HG03575 (cell line): Measurements from ENCODE around the gene ARHGAP12.
"Not testable (repeated sequence)": the region's sequence is repeated elsewhere in the genome, so short reads cannot be mapped to it uniquely, and the experiment has no call there.

ENCODE experiments used
- ATAC-seq: cut with Tn5 transposase; IDR thresholded peaks from one replicate; pipeline ENCODE4 v1.9.1; 2021; ENCODE audit not compliant: unreplicated experiment, insufficient number of reproducible peaks, low FRiP score; ENCODE audit errors: extremely low read depth

The ARHGAP12 gene

GRCh38 chr10:31799181-31799580, 129.4 kb downstream of the ARHGAP12 start:
- ATAC-seq, result no peak

DNA sequence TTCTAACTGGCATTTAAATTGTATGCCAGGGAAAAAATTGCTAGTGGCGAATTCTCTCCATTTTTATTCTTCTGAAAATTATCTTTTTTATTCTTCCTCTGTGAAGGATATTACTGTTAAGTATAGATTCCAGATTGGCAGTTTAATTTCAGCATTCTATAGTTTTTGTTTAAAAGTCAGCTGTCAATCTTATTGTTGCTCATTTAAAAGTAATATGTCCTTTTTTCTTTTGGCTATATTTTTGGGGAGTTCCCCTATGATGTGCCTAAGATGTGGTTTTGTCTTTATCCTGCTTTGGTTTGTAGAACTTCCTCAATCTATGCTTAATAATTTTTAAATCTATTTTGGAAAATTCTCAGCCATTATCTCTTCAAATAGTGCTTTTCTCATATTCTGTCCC, 135.9 kb downstream of the ARHGAP12 start:
- ATAC-seq, result no peak

- no peak for ATAC-seq
Measured at GRCh38 chr10:31789555-31789954, 139.1 kb downstream of the ARHGAP12 start.

DNA sequence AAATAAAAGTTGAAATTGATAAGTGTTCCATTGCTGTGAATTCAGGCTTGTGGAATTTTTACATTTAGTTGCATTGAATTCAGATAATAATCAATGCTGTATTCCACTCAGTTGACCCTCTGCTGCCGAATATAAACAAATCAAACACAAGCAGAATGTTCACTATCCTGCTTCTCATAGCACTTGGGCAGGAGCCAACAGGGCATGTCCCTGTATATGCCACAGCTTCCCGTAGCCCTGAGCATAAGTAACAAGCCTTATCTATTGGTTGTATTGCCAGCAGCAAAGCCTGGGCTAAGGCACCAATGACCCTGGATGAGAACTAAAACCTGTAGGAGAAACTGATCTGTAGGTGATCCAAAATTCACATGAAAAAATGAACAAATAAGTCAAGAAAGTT, 145.9 kb downstream of the ARHGAP12 start:
- ATAC-seq, result no peak

DNA sequence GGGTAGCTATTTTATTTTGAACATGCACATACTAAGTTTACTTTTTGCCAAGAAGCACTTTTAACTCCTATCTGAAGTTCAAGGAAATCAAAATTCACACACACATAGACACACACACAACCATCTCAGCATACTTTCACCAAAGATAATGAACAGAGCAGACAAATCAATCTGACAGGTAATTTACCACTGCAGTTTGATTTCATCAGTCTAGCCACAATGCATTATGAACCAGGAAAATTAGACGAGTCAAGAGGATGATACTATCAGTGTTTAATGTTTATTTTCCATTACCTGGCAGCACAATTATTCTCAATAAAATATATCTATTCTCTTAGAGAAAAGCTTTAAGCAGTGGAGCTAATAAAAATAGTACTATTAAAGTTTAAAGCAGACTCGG, 147.9 kb downstream of the ARHGAP12 start:
- no peak for ATAC-seq

GRCh38 chr10:31778627-31779026, 150.0 kb downstream of the ARHGAP12 start:
- ATAC-seq, result no peak

- ATAC-seq, result no peak
Measured at GRCh38 chr10:31776159-31776558, 152.5 kb downstream of the ARHGAP12 start.

- ATAC-seq, result no peak
Measured at GRCh38 chr10:31774928-31775650, 153.5 kb downstream of the ARHGAP12 start.

DNA sequence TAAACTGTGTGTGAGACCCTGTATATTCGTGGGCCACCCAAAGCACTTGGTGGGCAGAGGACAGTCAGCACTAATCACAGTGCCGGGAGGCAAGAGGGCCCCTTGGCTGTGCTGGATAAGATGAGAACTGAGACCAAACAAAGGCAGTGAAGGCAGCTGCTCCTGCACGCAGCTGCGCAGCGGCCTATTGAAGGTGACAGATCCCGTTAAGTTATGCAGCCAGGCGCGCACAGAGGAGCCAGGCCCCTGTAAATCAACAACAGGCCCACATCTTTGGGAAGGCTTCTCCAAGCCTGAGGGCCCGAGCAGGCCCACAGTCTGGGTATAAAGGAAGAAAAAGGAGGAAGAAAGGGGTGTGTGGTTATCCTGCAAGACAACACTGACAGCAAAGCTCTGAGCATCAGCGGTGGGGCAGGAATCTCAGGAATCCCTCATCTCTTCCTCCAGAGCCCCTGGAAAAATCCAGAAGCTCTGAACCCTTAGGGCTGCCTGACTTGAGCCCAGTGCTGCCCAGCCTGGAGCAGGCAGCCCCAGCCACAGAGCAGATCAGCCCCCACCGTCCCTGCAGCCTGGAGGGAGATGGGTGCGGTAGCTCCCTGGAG, 154.2 kb downstream of the ARHGAP12 start:
- ATAC-seq, result no peak

DNA sequence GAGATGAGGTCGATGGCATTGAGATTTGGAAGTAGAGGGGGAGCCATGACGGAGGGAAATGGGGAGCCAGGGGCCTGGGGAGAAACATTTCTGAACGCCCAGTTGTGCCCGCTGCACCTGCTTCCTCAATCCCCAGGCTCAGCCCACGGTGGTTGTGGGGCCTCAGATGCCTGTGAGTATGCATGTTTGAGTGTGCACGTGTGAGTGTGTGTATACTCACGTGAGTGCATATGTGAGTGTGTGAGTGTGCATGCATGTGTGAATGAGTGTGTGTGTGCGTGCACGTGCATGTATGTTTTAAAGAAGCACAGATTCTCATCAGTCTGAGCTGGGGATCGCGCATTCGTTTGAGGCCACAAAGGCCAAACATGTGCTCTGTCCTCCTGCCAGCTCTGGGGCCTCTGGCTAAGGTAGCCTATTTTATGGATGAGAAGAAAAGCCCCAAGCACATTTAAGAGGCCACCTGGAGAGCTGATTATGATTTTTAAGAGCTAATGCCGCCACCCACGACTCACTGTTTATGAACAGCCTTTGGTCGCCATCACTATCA, 154.8 kb downstream of the ARHGAP12 start:
- no peak for ATAC-seq

DNA sequence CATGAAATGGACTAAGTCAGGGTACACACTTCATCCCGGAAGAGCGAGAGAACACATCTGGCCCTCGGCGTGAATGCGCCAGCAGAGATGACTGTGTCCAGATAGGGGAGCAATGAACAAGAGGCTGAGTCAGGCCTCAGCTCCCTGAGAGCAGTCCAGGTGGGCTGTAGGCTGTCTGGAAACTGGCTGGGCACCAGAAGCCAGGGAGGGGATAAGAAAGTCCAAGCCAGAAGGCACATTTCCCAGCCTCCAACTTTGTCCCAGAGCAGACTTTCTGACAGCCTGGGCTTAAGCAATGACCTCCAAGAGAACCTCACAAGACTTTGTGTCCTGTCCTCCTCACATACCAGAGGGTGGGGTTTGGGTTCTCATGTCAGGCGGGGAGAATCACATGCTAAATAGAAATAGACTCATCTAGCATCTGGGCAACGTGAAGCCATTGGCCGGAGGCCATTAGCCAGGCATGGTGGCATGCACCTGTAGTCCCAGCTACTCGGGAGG, 157.2 kb downstream of the ARHGAP12 start:
- ATAC-seq, result no peak

- ATAC-seq, result no peak
Measured at GRCh38 chr10:31770307-31770902, 158.2 kb downstream of the ARHGAP12 start.

- no peak for ATAC-seq
Measured at GRCh38 chr10:31769564-31769963, 159.1 kb downstream of the ARHGAP12 start.

DNA sequence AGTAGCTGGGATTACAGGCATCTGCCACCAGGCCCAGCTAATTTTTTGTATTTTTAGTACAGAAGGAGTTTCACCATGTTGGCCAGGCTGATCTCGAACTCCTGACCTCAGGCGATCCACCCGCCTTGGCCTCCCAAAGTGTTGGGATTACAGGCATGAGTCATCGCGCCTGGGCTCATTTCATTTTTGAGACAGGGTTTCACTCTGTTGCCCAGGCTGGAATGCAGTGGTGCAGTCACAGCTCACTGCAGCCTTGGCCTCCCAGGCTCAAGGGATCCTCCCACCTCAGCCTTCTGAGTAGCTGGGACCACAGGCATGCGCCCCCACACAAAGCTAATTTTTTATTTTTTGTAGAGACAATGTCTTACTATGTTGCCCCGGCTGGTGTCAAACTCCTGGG, 159.7 kb downstream of the ARHGAP12 start:
- not testable (repeated sequence) for ATAC-seq

DNA sequence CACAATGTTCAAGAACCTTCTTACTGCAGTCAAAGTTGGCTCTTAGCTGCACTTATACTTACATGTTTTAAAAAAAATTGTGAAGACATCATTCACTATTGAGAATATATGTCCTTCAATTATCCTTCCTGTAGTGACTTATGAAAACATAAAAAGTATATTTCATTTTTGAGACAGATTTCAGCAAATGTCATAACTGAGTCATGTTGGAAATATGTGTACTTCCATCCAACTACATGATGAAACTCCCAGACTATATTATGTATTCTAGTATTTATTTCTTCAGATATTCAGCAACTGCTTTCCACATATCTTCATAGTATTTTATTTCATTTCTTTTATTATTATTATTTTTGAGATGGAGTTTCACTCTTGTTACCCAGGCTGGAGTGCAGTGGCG, 160.2 kb downstream of the ARHGAP12 start:
- no peak for ATAC-seq

- no peak for ATAC-seq
Measured at GRCh38 chr10:31765541-31765940, 163.1 kb downstream of the ARHGAP12 start.

- ATAC-seq, result no peak
Measured at GRCh38 chr10:31762316-31762715, 166.3 kb downstream of the ARHGAP12 start.

DNA sequence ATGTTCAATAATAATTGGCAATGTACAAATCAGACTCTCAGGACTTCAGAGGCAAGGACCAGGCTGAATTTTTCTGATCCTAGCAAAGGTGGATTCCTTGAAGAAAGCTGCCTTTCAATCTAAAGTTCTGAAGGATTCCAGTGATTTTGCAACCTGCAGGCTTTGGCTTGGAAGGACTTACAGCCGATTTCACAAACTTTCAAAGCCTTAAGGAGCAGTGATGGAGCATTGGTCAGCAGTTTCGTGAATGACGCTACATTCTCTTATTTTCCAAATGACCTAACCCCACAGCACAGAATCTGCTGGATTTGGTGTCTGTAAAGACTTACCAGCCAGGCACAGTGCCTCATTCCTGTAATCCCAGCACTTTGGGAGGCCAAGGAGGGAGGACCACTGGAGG, 167.5 kb downstream of the ARHGAP12 start:
- no peak for ATAC-seq

DNA sequence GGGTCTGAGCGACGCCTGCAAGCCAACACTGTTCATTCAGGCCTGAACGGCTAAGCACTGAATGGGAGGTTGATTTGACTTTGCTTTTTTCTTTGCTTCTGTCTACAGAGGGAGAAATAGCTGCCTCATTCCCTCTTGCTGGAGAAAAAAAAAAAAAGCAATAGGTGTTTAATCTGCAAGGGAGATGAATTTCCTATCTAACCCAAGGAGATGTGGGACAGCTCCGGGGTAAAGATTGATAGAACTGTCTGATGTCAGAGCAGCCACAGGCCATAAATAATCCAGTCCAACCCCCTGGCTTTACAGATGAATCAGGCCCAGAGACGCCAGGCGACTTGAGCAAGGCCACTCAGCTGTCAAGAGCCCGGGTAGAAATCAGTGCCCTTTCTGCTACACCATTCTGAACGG, 168.0 kb downstream of the ARHGAP12 start:
- ATAC-seq, result no peak
